ENCODE results near the gene NEUROD4.

DNA sequence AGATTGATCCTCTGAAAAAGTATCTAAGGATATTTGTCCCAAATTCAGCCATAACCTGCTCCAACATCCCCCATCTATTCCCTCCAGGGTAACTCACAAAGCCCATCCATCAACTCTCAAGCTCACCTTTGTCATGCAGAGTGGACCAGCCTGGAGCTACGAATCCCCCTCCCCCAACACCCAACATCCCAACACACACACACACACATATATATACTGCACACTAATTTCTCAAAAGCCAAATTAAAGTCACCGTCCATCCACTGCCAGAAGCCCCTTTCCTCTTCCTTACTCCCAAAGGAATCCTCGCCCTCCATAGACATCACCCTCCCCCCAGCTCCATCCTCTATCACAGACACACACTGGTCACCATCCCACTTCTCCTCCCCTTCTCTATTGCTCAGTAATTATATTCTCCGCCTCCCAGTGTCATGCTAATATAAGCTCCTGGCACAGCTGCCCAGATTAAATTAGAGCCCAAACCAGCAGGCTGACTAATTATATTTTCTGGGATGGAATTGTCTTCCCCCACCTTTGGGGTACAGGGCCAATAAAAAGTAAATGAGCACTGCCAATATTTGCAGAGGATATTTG is 21.7 kb upstream of the NEUROD4 start:
- TF ChIP-seq, protein P1, sequence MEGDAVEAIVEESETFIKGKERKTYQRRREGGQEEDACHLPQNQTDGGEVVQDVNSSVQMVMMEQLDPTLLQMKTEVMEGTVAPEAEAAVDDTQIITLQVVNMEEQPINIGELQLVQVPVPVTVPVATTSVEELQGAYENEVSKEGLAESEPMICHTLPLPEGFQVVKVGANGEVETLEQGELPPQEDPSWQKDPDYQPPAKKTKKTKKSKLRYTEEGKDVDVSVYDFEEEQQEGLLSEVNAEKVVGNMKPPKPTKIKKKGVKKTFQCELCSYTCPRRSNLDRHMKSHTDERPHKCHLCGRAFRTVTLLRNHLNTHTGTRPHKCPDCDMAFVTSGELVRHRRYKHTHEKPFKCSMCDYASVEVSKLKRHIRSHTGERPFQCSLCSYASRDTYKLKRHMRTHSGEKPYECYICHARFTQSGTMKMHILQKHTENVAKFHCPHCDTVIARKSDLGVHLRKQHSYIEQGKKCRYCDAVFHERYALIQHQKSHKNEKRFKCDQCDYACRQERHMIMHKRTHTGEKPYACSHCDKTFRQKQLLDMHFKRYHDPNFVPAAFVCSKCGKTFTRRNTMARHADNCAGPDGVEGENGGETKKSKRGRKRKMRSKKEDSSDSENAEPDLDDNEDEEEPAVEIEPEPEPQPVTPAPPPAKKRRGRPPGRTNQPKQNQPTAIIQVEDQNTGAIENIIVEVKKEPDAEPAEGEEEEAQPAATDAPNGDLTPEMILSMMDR (IDR thresholded peaks at IDR 0.05), result no peak
- TF ChIP-seq POLR2AphosphoS5 (IDR thresholded peaks at IDR 0.05), result no peak
